ENCODE data around the gene GRIK3.

The GRIK3 gene

GRCh38 chr1:36807262-36807661 lies 227.1 kb downstream of the GRIK3 start (continued):
- TF ChIP-seq ZNF660 (tag by site-specific recombination; IDR thresholded peaks at IDR 0.05) = no peak

GRCh38 chr1:36805979-36806640 lies 228.2 kb downstream of the GRIK3 start:
- ChIA-PET POLR2A (interaction anchor here (1.1 kb wide), 1 partner anchor 24 kb away, joined by 7 read pairs; no protein-coding TSS in a partner anchor), CTCF (no interaction called here)
- Histone ChIP-seq H3K36me3 (ENCODE audit: control insufficient read depth in 2 of 2, insufficient read depth in 1 of 2, low read length in 2 of 2) (no peaks in the 10 kb centered on the region; a peak in 1 of 3 replicates), H3K4me3 (ENCODE audit: low read depth, low read length) (no peak overlapping the region), H3K9me3 (ENCODE audit: control insufficient read depth, insufficient read depth, low read depth, low read length) (no peaks in the 10 kb centered on the region), H3K4me1 (ENCODE audit: control insufficient read depth, insufficient read depth, low read length) (no peaks in the 10 kb centered on the region), H3K27ac (ENCODE audit: extremely low read depth, low read depth, low read length) (no peak overlapping the region)
- no peak for TF ChIP-seq ZNF555 (tag by site-specific recombination; conservative IDR thresholded peaks at IDR 0.05)
- no peak for TF ChIP-seq ZNF639 (tag by site-specific recombination; IDR thresholded peaks at IDR 0.05)
- TF ChIP-seq ZNF302 (tag by site-specific recombination; IDR thresholded peaks at IDR 0.05; ENCODE audit: low read depth) = no peak
- no peak for TF ChIP-seq ZNF398 (tag by site-specific recombination; IDR thresholded peaks at IDR 0.05)
- no peak for TF ChIP-seq KLF7 (tag by site-specific recombination; IDR thresholded peaks at IDR 0.05; ENCODE audit: borderline replicate concordance)
- no peak for TF ChIP-seq ZNF544 (tag by site-specific recombination; IDR thresholded peaks at IDR 0.05)
- no peak for TF ChIP-seq ZNF280D (tag by site-specific recombination; IDR thresholded peaks at IDR 0.05)
- TF ChIP-seq HOXA7 (CRISPR knock-in tag; IDR thresholded peaks at IDR 0.05; ENCODE audit: borderline replicate concordance) = no peak
- TF ChIP-seq ZNF174 (tag by site-specific recombination; IDR thresholded peaks at IDR 0.05) = no peak
- TF ChIP-seq KLF10 (tag by site-specific recombination; IDR thresholded peaks at IDR 0.05) = no peak
- TF ChIP-seq ZBTB10 (tag by site-specific recombination; IDR thresholded peaks at IDR 0.05) = no peak
- TF ChIP-seq ZNF169 (tag by site-specific recombination; IDR thresholded peaks at IDR 0.05) = no peak
- no peak for TF ChIP-seq MEIS1 (CRISPR knock-in tag; IDR thresholded peaks at IDR 0.05; ENCODE audit: borderline replicate concordance)
- TF ChIP-seq ZNF501 (tag by site-specific recombination; IDR thresholded peaks at IDR 0.05) = no peak
- TF ChIP-seq ZFHX2 (tag by site-specific recombination; conservative IDR thresholded peaks at IDR 0.05) = no peak
- TF ChIP-seq TRIM28 (IDR thresholded peaks at IDR 0.05; ENCODE audit: borderline replicate concordance, low read length) = no peak
- no peak for TF ChIP-seq KLF8 (tag by site-specific recombination; IDR thresholded peaks at IDR 0.05)
- no peak for TF ChIP-seq ZNF645 (tag by site-specific recombination; IDR thresholded peaks at IDR 0.05)
- TF ChIP-seq ZNF558 (tag by site-specific recombination; IDR thresholded peaks at IDR 0.05) = no peak
